Calu3 (cell line): ENCODE results near the gene FIGN. TPM values are rescaled to one million over a fixed set of nuclear protein-coding genes. Genes with fewer than 3 reads are reported as not detected.
A peak's percentile ranks its signal among the peaks of the same experiment; 100 is the strongest.

Source experiments
- BruUV-seq: library from RNA; stranded (reverse); fragments of 400-500 nt; replicated peaks from 2 replicates; lab custom pipeline; 2021; lab: Mats Ljungman, UMichigan
- CTCF ChIA-PET: fragments of 300-600 bp; sonication (Branson Sonifier 250); formaldehyde crosslinking; loops from one replicate; lab custom pipeline; 2022; ENCODE audit warnings: antibody characterized with exemption; lab: Charles Lee
- DNase-seq: peaks from one replicate; pipeline ENCODE4 v3.0.0; 2022
- H3K27ac Mint-ChIP-seq: one replicate; pipeline ENCODE4 v1.8.0; 2022; ENCODE audit warnings: mixed read lengths; ENCODE audit not compliant: unreplicated experiment
- H3K27me3 Mint-ChIP-seq: one replicate; pipeline ENCODE4 v1.8.0; 2022; ENCODE audit warnings: mixed read lengths; ENCODE audit not compliant: unreplicated experiment
- H3K36me3 Mint-ChIP-seq: one replicate; pipeline ENCODE4 v1.8.0; 2022; ENCODE audit warnings: mild to moderate bottlenecking, moderate library complexity, mixed read lengths; ENCODE audit not compliant: insufficient read depth, unreplicated experiment
- H3K4me1 Mint-ChIP-seq: one replicate; pipeline ENCODE4 v1.8.0; 2022; ENCODE audit warnings: mild to moderate bottlenecking, low read depth, mixed read lengths; ENCODE audit not compliant: unreplicated experiment
- H3K4me3 Mint-ChIP-seq: one replicate; pipeline ENCODE4 v1.8.0; 2022; ENCODE audit warnings: mild to moderate bottlenecking, low read depth, moderate library complexity, mixed read lengths; ENCODE audit not compliant: unreplicated experiment
- H3K9me3 Mint-ChIP-seq: one replicate; pipeline ENCODE4 v1.8.0; 2022; ENCODE audit warnings: low read depth, mixed read lengths; ENCODE audit not compliant: unreplicated experiment
- intact Hi-C: fragments of 100-400 bp; cut with micrococcal nuclease; formaldehyde crosslinking; loops from one replicate; pipeline ENCODE4 v1.10.0; 2022; ENCODE audit not compliant: unreplicated experiment
- total RNA-seq: library from RNA; stranded (reverse); gene quantifications from 2 replicates; pipeline ENCODE4 v1.2.3, GENCODE V29; 2022
- TF ChIP-seq, protein P1 (sequence below): fragments of 200-600 bp; IDR thresholded peaks from one replicate; pipeline ENCODE4 v1.8.0; 2022; ENCODE audit warnings: antibody characterized with exemption; ENCODE audit not compliant: unreplicated experiment

Gene FIGN
- total RNA-seq, 1 experiment from 2014 or later = 9.1 TPM

DNA sequence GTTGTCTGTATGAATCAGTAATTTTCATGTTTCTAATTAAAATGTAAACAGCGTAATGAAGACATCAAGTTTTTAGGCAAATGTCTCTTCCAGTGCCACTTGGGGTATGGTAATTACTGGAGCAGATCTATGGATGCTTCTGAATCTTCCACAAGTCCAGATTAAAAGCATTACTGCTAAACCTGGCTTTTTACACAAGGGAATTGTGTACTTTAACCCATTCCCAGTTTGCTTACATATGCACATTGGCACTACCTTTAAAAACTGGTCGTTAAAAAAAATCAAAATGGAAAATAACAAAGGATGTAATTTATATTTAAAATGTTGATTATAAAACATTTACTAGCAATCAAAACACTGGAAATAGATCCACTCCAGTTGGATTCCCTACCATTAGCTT, 19.7 kb downstream of the FIGN start:
- DNase-seq = no peak
- no peaks in the 10 kb centered on the region for H3K27me3 Mint-ChIP-seq
- H3K27ac Mint-ChIP-seq = no peak overlapping the region
- H3K36me3 Mint-ChIP-seq = no peaks in the 10 kb centered on the region
- H3K4me1 Mint-ChIP-seq = peaks cover 8% of the 10 kb centered on the region
- H3K4me3 Mint-ChIP-seq = no peak overlapping the region
- TF ChIP-seq, protein P1, sequence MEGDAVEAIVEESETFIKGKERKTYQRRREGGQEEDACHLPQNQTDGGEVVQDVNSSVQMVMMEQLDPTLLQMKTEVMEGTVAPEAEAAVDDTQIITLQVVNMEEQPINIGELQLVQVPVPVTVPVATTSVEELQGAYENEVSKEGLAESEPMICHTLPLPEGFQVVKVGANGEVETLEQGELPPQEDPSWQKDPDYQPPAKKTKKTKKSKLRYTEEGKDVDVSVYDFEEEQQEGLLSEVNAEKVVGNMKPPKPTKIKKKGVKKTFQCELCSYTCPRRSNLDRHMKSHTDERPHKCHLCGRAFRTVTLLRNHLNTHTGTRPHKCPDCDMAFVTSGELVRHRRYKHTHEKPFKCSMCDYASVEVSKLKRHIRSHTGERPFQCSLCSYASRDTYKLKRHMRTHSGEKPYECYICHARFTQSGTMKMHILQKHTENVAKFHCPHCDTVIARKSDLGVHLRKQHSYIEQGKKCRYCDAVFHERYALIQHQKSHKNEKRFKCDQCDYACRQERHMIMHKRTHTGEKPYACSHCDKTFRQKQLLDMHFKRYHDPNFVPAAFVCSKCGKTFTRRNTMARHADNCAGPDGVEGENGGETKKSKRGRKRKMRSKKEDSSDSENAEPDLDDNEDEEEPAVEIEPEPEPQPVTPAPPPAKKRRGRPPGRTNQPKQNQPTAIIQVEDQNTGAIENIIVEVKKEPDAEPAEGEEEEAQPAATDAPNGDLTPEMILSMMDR = no peak
- no peaks in the 10 kb centered on the region for H3K9me3 Mint-ChIP-seq
- no TSS peak for BruUV-seq
- CTCF ChIA-PET = interaction anchor here (0.8 kb wide), 1 partner anchor 10 kb away, joined by 3 read pairs; no protein-coding TSS in a partner anchor
- intact Hi-C loops = no loop called here

DNA sequence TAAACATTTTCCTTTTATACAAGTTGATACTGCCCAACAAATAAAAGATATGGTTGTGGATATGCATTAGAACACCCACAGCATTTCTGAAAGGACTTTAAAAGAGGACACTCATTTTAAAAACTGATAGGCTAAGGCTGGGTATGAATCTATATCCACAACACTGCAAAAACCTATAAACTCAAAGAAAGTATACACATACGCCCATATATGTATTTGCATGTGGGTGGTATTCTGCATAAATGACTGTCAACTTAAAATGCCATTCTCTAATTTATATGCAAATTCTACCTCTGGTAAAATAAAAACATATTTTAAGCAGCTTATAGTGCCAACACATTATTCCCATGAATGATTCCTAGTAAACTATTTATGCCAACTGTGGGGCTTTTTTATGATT, 20.1 kb downstream of the FIGN start:
- intact Hi-C loops = no loop called here

DNA sequence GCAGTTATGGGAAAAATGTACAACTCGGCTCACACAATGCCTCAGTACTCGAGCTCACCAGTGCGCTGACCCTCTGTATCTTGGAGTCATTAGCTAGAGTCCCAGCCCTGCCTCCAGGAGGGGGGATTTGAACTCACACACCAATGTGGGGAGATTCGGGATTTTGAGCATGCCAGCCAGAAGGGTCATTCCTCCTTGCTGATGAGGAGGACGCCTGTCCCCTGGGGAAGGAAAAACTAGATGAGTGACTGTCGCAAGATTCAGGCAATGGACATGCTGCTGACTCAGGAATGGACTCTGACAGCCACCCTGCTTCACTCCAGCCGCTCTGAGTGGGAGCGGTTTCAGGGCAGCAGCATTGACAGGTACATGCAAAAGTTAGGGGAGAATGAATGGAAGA, 20.6 kb downstream of the FIGN start:
- no peaks in the 10 kb centered on the region for H3K9me3 Mint-ChIP-seq
- H3K4me1 Mint-ChIP-seq = peaks cover 8% of the 10 kb centered on the region
- no peaks in the 10 kb centered on the region for H3K27me3 Mint-ChIP-seq
- TF ChIP-seq, protein P1 = no peak
- no peak overlapping the region for H3K27ac Mint-ChIP-seq
- CTCF ChIA-PET = interaction anchor here (0.6 to 0.8 kb wide), 2 partner anchors 9 to 971 kb away, joined by 3 to 6 read pairs; no protein-coding TSS in a partner anchor
- DNase-seq = no peak
- H3K4me3 Mint-ChIP-seq = no peak overlapping the region
- intact Hi-C loops = no loop called here
- BruUV-seq = no TSS peak
- no peaks in the 10 kb centered on the region for H3K36me3 Mint-ChIP-seq

More for the DNA sequence above, 20.1 kb downstream of the FIGN start:
- TF ChIP-seq, protein P1 = no peak
- peaks cover 8% of the 10 kb centered on the region for H3K4me1 Mint-ChIP-seq
- BruUV-seq = no TSS peak
- CTCF ChIA-PET = interaction anchor here (0.8 kb wide), 1 partner anchor 10 kb away, joined by 3 read pairs; no protein-coding TSS in a partner anchor
- H3K4me3 Mint-ChIP-seq = no peak overlapping the region
- no peaks in the 10 kb centered on the region for H3K36me3 Mint-ChIP-seq
- H3K27ac Mint-ChIP-seq = no peak overlapping the region
- no peaks in the 10 kb centered on the region for H3K27me3 Mint-ChIP-seq
- no peak for DNase-seq
- no peaks in the 10 kb centered on the region for H3K9me3 Mint-ChIP-seq

DNA sequence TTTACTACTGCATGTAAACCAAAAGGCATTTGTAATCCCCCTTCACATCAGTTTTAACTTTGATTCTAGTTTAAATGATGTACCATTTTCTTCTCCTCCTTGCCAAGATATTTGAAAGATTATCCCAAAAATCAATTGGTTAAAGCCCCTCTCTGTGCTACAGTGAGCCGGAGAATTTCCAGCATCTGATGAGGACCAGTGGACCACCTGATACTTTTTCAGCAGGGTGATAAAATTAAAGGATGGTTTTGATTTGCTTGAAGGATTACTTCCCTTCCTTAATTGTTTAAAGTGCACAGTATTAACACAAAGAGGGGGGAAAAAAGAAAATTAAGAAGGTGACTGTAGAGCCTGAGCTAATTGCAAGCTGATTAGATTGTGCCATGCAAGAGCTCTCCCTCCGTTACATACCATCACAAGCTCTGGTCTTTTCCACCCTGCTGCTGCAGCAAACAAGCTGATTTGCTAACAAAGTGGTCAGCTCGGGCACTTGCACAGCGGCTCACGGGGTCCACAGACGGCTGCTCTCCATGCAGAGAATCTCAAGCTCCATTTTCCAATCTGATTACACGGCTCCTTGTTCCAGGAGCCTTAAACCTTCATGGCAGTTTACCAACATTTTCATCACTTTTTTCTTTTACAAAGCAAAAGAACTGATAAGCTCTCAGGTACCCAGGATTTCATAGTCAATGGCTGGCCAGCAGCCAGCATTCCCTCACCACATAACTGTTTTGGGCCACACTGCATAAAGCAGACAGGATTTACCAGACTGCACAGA, 22.1 kb downstream of the FIGN start:
- no peaks in the 10 kb centered on the region for H3K9me3 Mint-ChIP-seq
- DNase-seq = peak; percentile 28
- BruUV-seq = no TSS peak
- H3K36me3 Mint-ChIP-seq = no peaks in the 10 kb centered on the region
- no peak overlapping the region for H3K4me3 Mint-ChIP-seq
- H3K27ac Mint-ChIP-seq = no peak overlapping the region
- H3K27me3 Mint-ChIP-seq = no peaks in the 10 kb centered on the region
- peaks cover 8% of the 10 kb centered on the region for H3K4me1 Mint-ChIP-seq
- intact Hi-C loops = no loop called here
- TF ChIP-seq, protein P1 = no peak
- CTCF ChIA-PET = no interaction called here
